Lower lobe of right lung (tissue), 2 donors: ENCODE results near the gene SCAMP5. TPM values are rescaled to one million over a fixed set of nuclear protein-coding genes. Genes with fewer than 3 reads are reported as not detected.

ENCODE experiments used
- ATAC-seq, 2 donors: fragments of 200-7000 bp; cut with Tn5 transposase; one replicate each; pipeline ENCODE4 v1.9.1; 2020 to 2022; ENCODE audit warnings: mild to moderate bottlenecking in 2 of 2, moderate library complexity in 2 of 2
- DNase-seq: peaks from one replicate; pipeline ENCODE4 v3.0.0-alpha.2; 2020
- H3K27ac ChIP-seq: fragments of 200-600 bp; one replicate; pipeline ENCODE4 v1.8.0; 2022
- H3K27me3 ChIP-seq: fragments of 200-600 bp; one replicate; pipeline ENCODE4 v1.8.0; 2022; ENCODE audit warnings: low read depth
- H3K36me3 ChIP-seq: fragments of 200-600 bp; one replicate; pipeline ENCODE4 v1.8.0; 2022; ENCODE audit warnings: mild to moderate bottlenecking
- H3K4me1 ChIP-seq: fragments of 200-600 bp; one replicate; pipeline ENCODE4 v1.8.0; 2022
- H3K4me3 ChIP-seq: fragments of 200-600 bp; one replicate; pipeline ENCODE4 v1.8.0; 2022; ENCODE audit warnings: mild to moderate bottlenecking
- H3K9me3 ChIP-seq: fragments of 200-600 bp; one replicate; pipeline ENCODE4 v1.8.0; 2022
- CTCF ChIP-seq: fragments of 200-600 bp; IDR thresholded peaks from one replicate; pipeline ENCODE4 v1.8.0; 2022; ENCODE audit warnings: antibody characterized with exemption, mild to moderate bottlenecking
- intact Hi-C: fragments of 100-400 bp; cut with DNase I; formaldehyde crosslinking; loops from one replicate; pipeline ENCODE4 v1.11.0; 2022
- total RNA-seq: library from RNA; stranded (reverse); fragmentation: NEBNext Ultra II Directional; extraction: Animal tissue kit (Norgen Biotek cat#: 25700); gene quantifications from one replicate; pipeline ENCODE4 v1.2.1, GENCODE V29; 2021
- donor health status: DM: no; HTN: yes; CAD: no; lungs with severe emphysema.

The SCAMP5 gene
- total RNA-seq, 1 donor from 2014 or later: 1.9 TPM

- Histone ChIP-seq H3K4me3 (peak overlapping the region; percentile 69), H3K36me3 (no peaks in the 10 kb centered on the region), H3K27me3 (peaks cover 9% of the 10 kb centered on the region), H3K27ac (no peak overlapping the region), H3K9me3 (no peaks in the 10 kb centered on the region), H3K4me1 (peaks cover 12% of the 10 kb centered on the region)
- no peak for TF ChIP-seq CTCF
- intact Hi-C loops: no loop called here
- ATAC-seq (no peak), DNase-seq (no peak)
Measured at GRCh38 chr15:74995779-74996765, 709 bp downstream of the SCAMP5 start.

GRCh38 chr15:74997141-74997540, 1.8 kb downstream of the SCAMP5 start:
- ATAC-seq: no peak

GRCh38 chr15:74997543-74997942, 2.2 kb downstream of the SCAMP5 start:
- TF ChIP-seq CTCF: no peak
- Histone ChIP-seq H3K4me1 (peaks cover 12% of the 10 kb centered on the region), H3K9me3 (no peaks in the 10 kb centered on the region), H3K27ac (no peak overlapping the region), H3K4me3 (no peak overlapping the region), H3K27me3 (peaks cover 9% of the 10 kb centered on the region), H3K36me3 (no peaks in the 10 kb centered on the region)
- ATAC-seq (no peak), DNase-seq (no peak)
- intact Hi-C loops: no loop called here

More at GRCh38 chr15:74997141-74997540, 1.8 kb downstream of the SCAMP5 start:
- H3K4me3 ChIP-seq: no peak overlapping the region
- no peaks in the 10 kb centered on the region for H3K9me3 ChIP-seq
- H3K27ac ChIP-seq: no peak overlapping the region
- DNase-seq: no peak
- no peaks in the 10 kb centered on the region for H3K36me3 ChIP-seq
- H3K27me3 ChIP-seq: peaks cover 9% of the 10 kb centered on the region
- intact Hi-C loops: no loop called here
- peaks cover 12% of the 10 kb centered on the region for H3K4me1 ChIP-seq
- TF ChIP-seq CTCF: no peak

- no peaks in the 10 kb centered on the region for H3K9me3 ChIP-seq
- H3K27ac ChIP-seq: no peak overlapping the region
- no peak for ATAC-seq
- peaks cover 5% of the 10 kb centered on the region for H3K27me3 ChIP-seq
- DNase-seq: peak; percentile 15
- peaks cover 4% of the 10 kb centered on the region for H3K4me1 ChIP-seq
- no peak for TF ChIP-seq CTCF
- H3K36me3 ChIP-seq: no peaks in the 10 kb centered on the region
- intact Hi-C loops: no loop called here
- no peak overlapping the region for H3K4me3 ChIP-seq
Measured at GRCh38 chr15:75001310-75001709, 5.9 kb downstream of the SCAMP5 start.

GRCh38 chr15:75002398-75002797, 7.0 kb downstream of the SCAMP5 start:
- intact Hi-C loops: no loop called here
- no peak for ATAC-seq
- no peak for TF ChIP-seq CTCF

More at GRCh38 chr15:75002398-75002797, 7.0 kb downstream of the SCAMP5 start:
- H3K36me3 ChIP-seq: no peaks in the 10 kb centered on the region
- no peaks in the 10 kb centered on the region for H3K9me3 ChIP-seq
- no peak for DNase-seq
- no peak overlapping the region for H3K4me3 ChIP-seq
- no peak overlapping the region for H3K27ac ChIP-seq
- H3K4me1 ChIP-seq: no peaks in the 10 kb centered on the region
- H3K27me3 ChIP-seq: no peaks in the 10 kb centered on the region
